ENCODE results near the gene MYO3B. TPM values are rescaled to one million over a fixed set of nuclear protein-coding genes. Genes with fewer than 3 reads are reported as not detected.

MYO3B gene
- total and polyA plus RNA-seq, 7 experiments from 2014 or later = 0.66 to 0.82 TPM; not detected in 5

DNA sequence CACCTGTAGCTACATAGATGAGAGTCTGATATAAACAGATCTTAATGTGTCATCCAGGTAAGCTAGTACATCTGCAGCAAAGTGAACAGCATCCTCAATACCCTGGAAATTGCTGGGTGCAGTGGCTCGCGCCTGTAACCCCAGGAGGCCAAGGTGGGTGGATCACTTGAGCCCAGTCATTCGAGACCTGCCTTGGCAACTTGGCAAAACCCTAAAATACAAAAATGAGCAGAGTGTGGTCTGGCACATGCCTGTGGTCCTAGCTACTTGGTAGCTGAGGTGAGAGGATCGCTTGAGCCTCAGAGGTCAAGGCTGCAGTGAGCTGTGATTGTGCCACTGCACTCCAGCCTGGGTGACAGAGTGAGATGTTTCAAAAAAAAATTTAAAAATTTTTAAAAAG lies 303.3 kb downstream of the MYO3B start:
- H3K4me1 Mint-ChIP-seq = peaks cover 0 to 2% (median 0%) of the 10 kb centered on the region in 7 donors
- Histone ChIP-seq H3K4me1 (ENCODE audit: control insufficient read depth in 2 of 2, insufficient read depth in 2 of 2, low read length in 2 of 2) (no peaks in the 10 kb centered on the region), H3K4me3 (ENCODE audit: low read length) (no peak overlapping the region), H3K36me3 (ENCODE audit: control insufficient read depth in 2 of 3, insufficient read depth in 3 of 3, low read length in 3 of 3) (no peaks in the 10 kb centered on the region), H3K27me3 (ENCODE audit: control insufficient read depth in 2 of 2, insufficient read depth in 2 of 2, low read length in 2 of 2) (no peaks in the 10 kb centered on the region), H3K27ac (ENCODE audit: low read depth, low read length) (no peak overlapping the region), H3K9me3 (ENCODE audit: control insufficient read depth in 2 of 3, low read length in 3 of 3) (no peaks in the 10 kb centered on the region)
- DNase-seq (no peak), ATAC-seq (no peak)
- H3K27ac Mint-ChIP-seq = no peak overlapping the region
- H3K4me3 Mint-ChIP-seq = no peak overlapping the region
- H3K36me3 Mint-ChIP-seq = peaks cover 0 to 5% (median 0%) of the 10 kb centered on the region in 5 donors
- ChIA-PET CTCF (interaction anchor here (0.6 kb wide), 1 partner anchor 116 kb away, joined by 3 read pairs; no protein-coding TSS in a partner anchor), POLR2A (no interaction called here)
- intact Hi-C loops (cut with micrococcal nuclease) = loop anchor here in 1 of 2 donors (10.0 kb wide), 1 partner anchor 234 kb away; the partner anchor contains the start of gene SP5
- H3K27me3 Mint-ChIP-seq = peaks cover 0 to 10% (median 8%) of the 10 kb centered on the region in 5 donors
- no peaks in the 10 kb centered on the region for H3K9me3 Mint-ChIP-seq

GRCh38 chr2:170484552-170484951 lies 306.6 kb downstream of the MYO3B start:
- no peak overlapping the region for H3K27ac ChIP-seq (ENCODE audit: low read depth, low read length)
- peaks cover 0 to 2% (median 0%) of the 10 kb centered on the region in 7 donors for H3K4me1 Mint-ChIP-seq
- ATAC-seq (no peak), DNase-seq (no peak)
- no peaks in the 10 kb centered on the region for H3K36me3 ChIP-seq (ENCODE audit: control insufficient read depth in 2 of 3, insufficient read depth in 3 of 3, low read length in 3 of 3)
- no peak overlapping the region for H3K27ac Mint-ChIP-seq
- ChIA-PET CTCF (interaction anchor here (0.8 kb wide), 1 partner anchor 329 kb away, joined by 3 read pairs; no protein-coding TSS in a partner anchor), POLR2A (no interaction called here)
- no peaks in the 10 kb centered on the region for H3K27me3 ChIP-seq (ENCODE audit: control insufficient read depth in 2 of 2, insufficient read depth in 2 of 2, low read length in 2 of 2)
- H3K4me1 ChIP-seq (ENCODE audit: control insufficient read depth in 2 of 2, insufficient read depth in 2 of 2, low read length in 2 of 2) = no peaks in the 10 kb centered on the region
- H3K4me3 ChIP-seq (ENCODE audit: low read length) = no peak overlapping the region
- intact Hi-C loops (cut with micrococcal nuclease) = loop anchor here in 1 of 2 donors (10.0 kb wide), 1 partner anchor 230 kb away; the partner anchor contains the start of gene SP5
- peaks cover 4 to 10% (median 5%) of the 10 kb centered on the region in 5 donors for H3K27me3 Mint-ChIP-seq
- H3K9me3 ChIP-seq (ENCODE audit: control insufficient read depth in 2 of 3, low read length in 3 of 3) = no peaks in the 10 kb centered on the region
- H3K4me3 Mint-ChIP-seq = no peak overlapping the region
- no peaks in the 10 kb centered on the region for H3K36me3 Mint-ChIP-seq
- H3K9me3 Mint-ChIP-seq = no peaks in the 10 kb centered on the region

GRCh38 chr2:170485254-170486026 lies 307.5 kb downstream of the MYO3B start:
- intact Hi-C loops (cut with micrococcal nuclease) = loop anchor here (1.0 to 10.0 kb wide), 2 partner anchors 229 to 327 kb away; partner anchors contain the start of gene SP5 (in 1 of the 2)
- H3K9me3 Mint-ChIP-seq = no peaks in the 10 kb centered on the region

GRCh38 chr2:170486730-170487129 lies 308.8 kb downstream of the MYO3B start:
- peak in 5 of 9 donors; percentile 5 to 35 (median 9) for DNase-seq
- Mint-ChIP-seq H3K27me3 (peaks cover 4 to 15% (median 9%) of the 10 kb centered on the region in 5 donors), H3K4me3 (no peak overlapping the region), H3K4me1 (peaks cover 0 to 2% (median 0%) of the 10 kb centered on the region in 7 donors), H3K9me3 (no peaks in the 10 kb centered on the region), H3K27ac (no peak overlapping the region), H3K36me3 (no peaks in the 10 kb centered on the region)
- intact Hi-C loops (cut with micrococcal nuclease) = loop anchor here (1.0 to 10.0 kb wide), 2 partner anchors 228 to 326 kb away; partner anchors contain the start of gene SP5 (in 1 of the 2)
- no peaks in the 10 kb centered on the region for H3K36me3 ChIP-seq (ENCODE audit: control insufficient read depth in 2 of 3, insufficient read depth in 3 of 3, low read length in 3 of 3)
- H3K4me1 ChIP-seq (ENCODE audit: control insufficient read depth in 2 of 2, insufficient read depth in 2 of 2, low read length in 2 of 2) = no peaks in the 10 kb centered on the region
- no peaks in the 10 kb centered on the region for H3K9me3 ChIP-seq (ENCODE audit: control insufficient read depth in 2 of 3, low read length in 3 of 3)
- POLR2A ChIA-PET = no interaction called here
- H3K27ac ChIP-seq (ENCODE audit: low read depth, low read length) = no peak overlapping the region
- no peak overlapping the region for H3K4me3 ChIP-seq (ENCODE audit: low read length)
- H3K27me3 ChIP-seq (ENCODE audit: control insufficient read depth in 2 of 2, insufficient read depth in 2 of 2, low read length in 2 of 2) = no peaks in the 10 kb centered on the region
- no peak for ATAC-seq
- CTCF ChIA-PET = interaction anchor here (0.6 to 2.6 kb wide), 5 partner anchors 16 to 1041 kb away, joined by 3 to 13 read pairs (median 3); no protein-coding TSS in a partner anchor

More at GRCh38 chr2:170485254-170486026, 307.5 kb downstream of the MYO3B start:
- Mint-ChIP-seq H3K27me3 (peaks cover 4 to 12% (median 5%) of the 10 kb centered on the region in 5 donors), H3K4me3 (no peak overlapping the region), H3K36me3 (no peaks in the 10 kb centered on the region), H3K4me1 (peaks cover 0 to 2% (median 0%) of the 10 kb centered on the region in 7 donors), H3K27ac (no peak overlapping the region)
- ChIA-PET CTCF (interaction anchor here (1.0 to 2.6 kb wide), 3 partner anchors 18 to 331 kb away, joined by 3 to 13 read pairs (median 4); partner anchors contain the start of gene GAD1), POLR2A (interaction anchor here (0.7 kb wide), 1 partner anchor 17 kb away, joined by 3 read pairs; no protein-coding TSS in a partner anchor)
- no peak for ATAC-seq
- Histone ChIP-seq H3K4me3 (ENCODE audit: low read length) (no peak overlapping the region), H3K4me1 (ENCODE audit: control insufficient read depth in 2 of 2, insufficient read depth in 2 of 2, low read length in 2 of 2) (no peaks in the 10 kb centered on the region), H3K36me3 (ENCODE audit: control insufficient read depth in 2 of 3, insufficient read depth in 3 of 3, low read length in 3 of 3) (no peaks in the 10 kb centered on the region), H3K9me3 (ENCODE audit: control insufficient read depth in 2 of 3, low read length in 3 of 3) (no peaks in the 10 kb centered on the region), H3K27me3 (ENCODE audit: control insufficient read depth in 2 of 2, insufficient read depth in 2 of 2, low read length in 2 of 2) (no peaks in the 10 kb centered on the region), H3K27ac (ENCODE audit: low read depth, low read length) (no peak overlapping the region)
- no peak for DNase-seq

GRCh38 chr2:170488807-170489206 lies 310.9 kb downstream of the MYO3B start:
- intact Hi-C loops (cut with micrococcal nuclease) = loop anchor here in 1 of 2 donors (10.0 kb wide), 1 partner anchor 226 kb away; the partner anchor contains the start of gene SP5
- Histone ChIP-seq H3K36me3 (ENCODE audit: control insufficient read depth in 2 of 3, insufficient read depth in 3 of 3, low read length in 3 of 3) (no peaks in the 10 kb centered on the region), H3K4me1 (ENCODE audit: control insufficient read depth in 2 of 2, insufficient read depth in 2 of 2, low read length in 2 of 2) (no peaks in the 10 kb centered on the region), H3K27me3 (ENCODE audit: control insufficient read depth in 2 of 2, insufficient read depth in 2 of 2, low read length in 2 of 2) (no peaks in the 10 kb centered on the region), H3K27ac (ENCODE audit: low read depth, low read length) (no peak overlapping the region), H3K4me3 (ENCODE audit: low read length) (no peak overlapping the region), H3K9me3 (ENCODE audit: control insufficient read depth in 2 of 3, low read length in 3 of 3) (no peaks in the 10 kb centered on the region)
- H3K4me3 Mint-ChIP-seq = no peak overlapping the region
- peaks cover 0 to 27% (median 9%) of the 10 kb centered on the region in 5 donors for H3K27me3 Mint-ChIP-seq
- ATAC-seq (no peak), DNase-seq (no peak)
- H3K27ac Mint-ChIP-seq = no peak overlapping the region
- no peaks in the 10 kb centered on the region for H3K36me3 Mint-ChIP-seq
- ChIA-PET POLR2A (no interaction called here), CTCF (no interaction called here)
- H3K4me1 Mint-ChIP-seq = peaks cover 0 to 2% (median 0%) of the 10 kb centered on the region in 7 donors
- H3K9me3 Mint-ChIP-seq = no peaks in the 10 kb centered on the region

DNA sequence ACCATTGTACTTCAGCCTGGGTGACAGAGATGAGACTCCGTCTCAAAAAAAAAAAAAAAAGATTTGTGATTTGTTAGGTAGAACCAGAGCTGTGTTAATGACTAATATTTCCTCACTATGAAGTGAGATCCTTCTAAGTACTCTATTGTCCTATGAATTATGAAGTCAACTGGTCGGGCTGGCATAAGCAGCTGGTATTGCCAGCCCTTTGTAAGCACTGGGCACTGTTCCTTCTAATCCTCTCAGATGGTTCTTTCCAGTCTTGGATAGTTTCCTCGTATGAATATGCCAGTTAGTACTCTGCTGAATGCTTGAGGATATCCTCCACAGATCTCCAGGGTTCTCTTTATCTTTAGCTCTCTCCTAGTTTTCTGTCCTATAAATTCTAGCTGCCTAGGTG lies 314.1 kb downstream of the MYO3B start:
- ChIA-PET POLR2A (interaction anchor here (0.7 kb wide), 1 partner anchor 12 kb away, joined by 3 read pairs; no protein-coding TSS in a partner anchor), CTCF (interaction anchor here (0.5 kb wide), 1 partner anchor 36 kb away, joined by 3 read pairs; no protein-coding TSS in a partner anchor)
- H3K4me1 Mint-ChIP-seq = no peaks in the 10 kb centered on the region
- no peak overlapping the region for H3K4me3 Mint-ChIP-seq
- no peak overlapping the region for H3K27ac ChIP-seq (ENCODE audit: low read depth, low read length)
- H3K36me3 ChIP-seq (ENCODE audit: control insufficient read depth in 2 of 3, insufficient read depth in 3 of 3, low read length in 3 of 3) = no peaks in the 10 kb centered on the region
- ATAC-seq = no peak
- H3K27me3 ChIP-seq (ENCODE audit: control insufficient read depth in 2 of 2, insufficient read depth in 2 of 2, low read length in 2 of 2) = no peaks in the 10 kb centered on the region
- H3K36me3 Mint-ChIP-seq = no peaks in the 10 kb centered on the region
- no peak for DNase-seq
- no peak overlapping the region for H3K27ac Mint-ChIP-seq
- H3K4me1 ChIP-seq (ENCODE audit: control insufficient read depth in 2 of 2, insufficient read depth in 2 of 2, low read length in 2 of 2) = no peaks in the 10 kb centered on the region
- peaks cover 12 to 45% (median 27%) of the 10 kb centered on the region in 5 donors for H3K27me3 Mint-ChIP-seq
- no peak overlapping the region for H3K4me3 ChIP-seq (ENCODE audit: low read length)
- no peaks in the 10 kb centered on the region for H3K9me3 ChIP-seq (ENCODE audit: control insufficient read depth in 2 of 3, low read length in 3 of 3)
- intact Hi-C loops (cut with micrococcal nuclease) = no loop called here
- no peaks in the 10 kb centered on the region for H3K9me3 Mint-ChIP-seq

Data from naive thymus-derived CD4-positive, alpha-beta T cell (primary cell).